Stimulated activated naive CD8-positive, alpha-beta T cell treated with anti-CD3 and anti-CD28 coated beads, Interleukin-15, Interleukin-2, amounts not matched to agents 100 U/mL and 50 U/mL, for 24 hours (primary cell): ENCODE measurements around the gene CFP.

Experiments
- ATAC-seq: fragments of 150-1000 bp; cut with Tn5 transposase; one replicate; pipeline ENCODE4 v1.10.0; 2021
- DNase-seq: peaks from one replicate; pipeline ENCODE4 v3.0.0; 2021

The CFP gene

DNA sequence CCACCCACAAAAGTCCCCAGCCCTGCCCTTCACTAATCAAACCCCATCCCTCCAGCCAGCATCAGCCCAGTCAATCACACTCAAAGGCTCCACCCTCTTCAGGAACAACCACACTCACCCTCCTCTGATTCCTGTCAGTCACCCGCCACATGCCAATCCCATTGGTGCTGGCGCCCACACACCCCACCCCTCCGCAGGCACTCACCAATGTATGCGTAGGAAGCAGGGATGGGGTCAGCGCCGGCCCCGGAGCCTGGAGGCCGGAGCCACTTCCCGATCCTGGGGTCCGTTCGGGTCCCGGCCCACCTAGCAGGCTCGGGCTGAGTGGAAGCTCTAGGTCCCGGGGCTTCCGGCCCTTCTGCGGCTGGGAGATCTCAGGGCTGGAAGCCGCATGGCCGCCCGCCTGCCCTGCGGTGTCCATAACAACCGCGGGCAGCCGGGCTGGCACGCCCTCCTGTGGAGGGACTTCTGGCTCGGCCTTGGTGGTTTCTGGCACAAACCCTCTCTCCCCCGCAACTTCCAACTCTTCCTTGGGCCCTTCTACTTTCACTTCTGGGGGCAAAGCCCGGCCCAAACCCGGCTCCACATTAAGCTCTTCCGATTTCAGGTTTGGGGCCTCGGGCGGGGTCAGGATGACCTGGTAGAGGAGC, 7.9 kb upstream of the CFP start:
- peak; percentile 37 for DNase-seq
- ATAC-seq: peak; percentile 62

DNA sequence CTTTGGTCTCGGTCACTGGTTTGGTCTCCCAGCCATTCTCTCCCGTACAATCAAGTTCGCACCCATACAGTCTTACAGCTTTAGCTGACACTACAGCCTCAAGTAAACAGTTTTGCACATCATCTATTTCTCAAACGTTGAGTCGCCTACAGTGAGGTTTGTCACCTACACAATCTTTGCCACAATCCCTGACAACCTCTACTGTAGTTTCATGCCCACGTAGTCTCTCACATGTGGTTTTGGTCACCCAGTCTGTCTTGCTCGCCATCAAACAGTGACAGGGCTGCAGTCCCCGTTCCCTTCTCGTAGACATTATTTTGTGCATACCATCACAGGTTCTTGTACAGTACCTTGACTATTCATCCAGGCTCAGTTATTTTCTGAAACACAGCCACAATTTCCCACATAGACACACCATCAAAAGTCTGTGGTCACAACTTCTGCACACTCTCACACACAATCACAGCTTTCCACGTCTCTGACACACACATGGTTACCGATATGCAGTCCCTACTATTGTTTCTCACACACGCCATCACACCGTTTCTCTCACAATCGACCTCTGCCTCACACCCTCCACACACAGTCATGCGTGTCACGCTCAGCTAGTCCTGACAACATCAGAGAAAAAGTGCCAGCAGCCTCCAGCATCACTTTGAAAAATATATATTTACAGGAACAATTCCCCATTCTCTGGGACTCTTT, 5.3 kb upstream of the CFP start:
- DNase-seq (peak; percentile 33), ATAC-seq (peak; percentile 80)

GRCh38 chrX:47633689-47634590, 4.2 kb upstream of the CFP start:
- no peak for ATAC-seq
- no peak for DNase-seq

DNA sequence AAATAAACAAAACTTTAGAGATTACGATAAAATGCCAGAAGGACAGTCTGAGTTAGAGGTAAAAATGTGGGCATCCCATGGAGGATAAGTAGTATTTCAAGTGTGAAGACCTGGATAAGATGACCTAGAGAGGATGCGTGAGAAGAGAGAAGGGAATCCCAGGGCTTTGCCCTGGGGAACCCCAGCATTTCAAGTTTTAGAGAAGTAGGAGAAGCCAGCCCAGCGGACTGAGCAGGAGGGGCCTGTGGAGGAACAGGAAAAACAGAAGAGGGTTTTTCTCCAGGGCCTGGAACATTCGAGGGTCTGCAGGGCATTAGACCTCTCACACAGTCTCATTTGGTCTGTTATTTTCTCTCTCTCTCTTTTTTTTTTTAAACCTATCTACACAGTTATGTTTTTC, 2.9 kb upstream of the CFP start:
- ATAC-seq (no peak), DNase-seq (no peak)

- ATAC-seq (no peak), DNase-seq (no peak)
Measured at GRCh38 chrX:47631676-47632075, 1.9 kb upstream of the CFP start.

DNA sequence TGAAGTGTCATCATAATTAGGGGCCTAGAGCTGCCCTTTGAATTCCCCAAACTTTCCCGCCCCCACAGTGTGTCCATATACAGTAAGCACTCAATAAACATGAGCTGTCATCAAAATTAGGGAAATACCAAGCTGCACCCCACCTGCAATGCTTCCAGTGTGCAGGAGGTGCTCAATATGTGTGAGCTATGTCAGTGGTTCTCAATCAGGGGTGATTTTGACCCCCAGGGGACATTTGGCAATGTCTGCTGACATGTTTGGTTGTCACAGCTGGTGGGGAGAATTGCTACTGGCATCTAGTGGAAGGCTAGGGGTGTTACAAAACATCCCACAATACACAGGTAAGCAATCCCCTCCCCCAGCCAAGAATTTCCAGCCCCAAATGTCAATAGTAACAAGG, 748 bp downstream of the CFP start:
- peak; percentile 14 for DNase-seq
- no peak for ATAC-seq

DNA sequence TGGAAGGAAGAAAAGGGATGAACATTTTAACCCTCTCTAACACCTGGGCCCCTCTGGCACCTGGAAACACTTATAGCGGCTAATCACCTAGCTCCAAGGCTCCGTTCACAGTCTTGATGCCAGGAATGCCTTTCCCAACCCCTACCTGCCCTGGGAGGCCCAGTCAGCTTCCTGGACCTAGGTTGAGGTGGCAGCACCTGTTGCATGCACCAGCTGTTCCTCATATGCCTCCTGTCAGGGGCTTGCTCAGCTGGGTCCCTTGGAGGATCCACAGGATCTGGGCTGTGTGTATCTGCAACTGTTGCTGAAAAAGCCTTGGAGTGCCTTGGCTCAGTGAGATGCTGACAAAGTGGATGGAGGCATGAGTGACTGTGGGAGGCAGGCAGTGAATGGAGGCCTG, 4.4 kb downstream of the CFP start:
- ATAC-seq (no peak), DNase-seq (no peak)

DNA sequence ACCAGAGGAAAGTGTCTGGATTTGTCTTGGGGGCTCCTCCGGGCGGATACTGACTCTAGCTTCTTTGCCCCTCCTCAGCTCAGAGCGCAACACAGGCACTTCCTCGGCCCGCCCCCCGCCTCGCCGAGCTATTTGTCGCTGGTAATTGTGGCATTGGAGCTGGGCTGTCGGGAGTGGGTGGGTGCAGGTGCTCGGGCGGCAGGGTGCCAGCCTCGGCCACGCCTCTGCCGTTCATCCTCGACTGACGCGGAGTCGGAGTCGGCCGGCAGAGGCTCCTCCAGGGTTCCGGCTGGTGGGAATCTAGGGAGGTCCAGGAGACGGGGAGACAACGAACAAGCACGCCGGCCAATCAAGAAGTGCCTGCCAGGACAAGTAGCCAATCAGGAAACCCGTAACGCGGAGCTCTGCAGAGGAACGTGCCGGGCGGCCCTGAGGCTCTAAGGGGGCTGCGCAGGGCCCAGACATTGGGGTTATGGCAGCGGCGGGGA, 6.1 kb downstream of the CFP start:
- DNase-seq: peak; percentile 39
- peak; percentile 60 for ATAC-seq

DNA sequence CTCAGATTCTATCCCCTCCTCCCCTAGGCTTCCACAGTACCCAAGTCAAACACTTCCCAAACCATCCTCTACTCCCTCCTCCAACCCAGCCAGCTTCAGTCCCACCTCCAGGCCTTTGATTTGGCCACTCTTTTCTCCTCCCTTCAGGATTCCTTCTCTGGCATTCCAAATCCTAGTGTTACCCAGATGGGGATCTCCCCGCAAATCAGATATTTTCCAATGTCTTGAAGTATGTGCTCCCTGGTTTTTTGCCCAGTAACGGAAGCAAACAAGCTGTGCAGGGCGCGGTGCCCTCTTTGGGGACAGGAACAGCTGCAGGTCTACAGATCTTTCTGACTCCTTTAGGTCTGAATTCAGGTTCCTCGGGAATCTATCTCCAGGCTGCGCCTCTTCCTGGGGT, 7.9 kb downstream of the CFP start:
- no peak for ATAC-seq
- no peak for DNase-seq

- ATAC-seq (no peak), DNase-seq (no peak)
Measured at GRCh38 chrX:47620303-47620685, 9.4 kb downstream of the CFP start.

DNA sequence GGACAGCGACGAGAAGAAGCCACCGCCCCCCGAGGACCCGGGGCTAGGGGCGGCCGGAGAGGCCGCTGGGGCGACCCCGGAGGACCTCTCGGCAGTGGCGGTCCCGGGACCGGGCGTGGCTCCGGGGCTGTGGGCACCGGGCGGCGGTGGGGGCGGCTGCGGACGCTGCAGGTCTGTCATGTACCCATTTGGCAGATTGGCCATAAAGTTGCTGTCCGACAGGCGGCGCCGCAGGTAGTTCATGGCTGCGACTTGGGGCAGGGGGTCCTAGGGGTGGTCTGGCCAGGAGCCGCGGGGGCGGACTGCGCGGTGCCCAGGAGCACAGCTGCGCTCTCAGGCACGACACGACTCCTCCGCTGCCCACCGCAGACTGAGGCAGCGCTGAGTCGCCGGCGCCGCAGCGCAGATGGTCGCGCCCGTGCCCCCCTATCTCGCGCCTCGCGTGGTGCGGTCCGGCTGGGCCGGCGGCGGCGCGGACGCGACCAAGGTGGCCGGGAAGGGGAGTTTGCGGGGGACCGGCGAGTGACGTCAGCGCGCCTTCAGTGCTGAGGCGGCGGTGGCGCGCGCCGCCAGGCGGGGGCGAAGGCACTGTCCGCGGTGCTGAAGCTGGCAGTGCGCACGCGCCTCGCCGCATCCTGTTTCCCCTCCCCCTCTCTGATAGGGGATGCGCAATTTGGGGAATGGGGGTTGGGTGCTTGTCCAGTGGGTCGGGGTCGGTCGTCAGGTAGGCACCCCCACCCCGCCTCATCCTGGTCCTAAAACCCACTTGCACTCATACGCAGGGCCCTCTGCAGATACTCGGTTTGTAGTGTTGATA, 10.0 kb downstream of the CFP start, which contains the start of gene SYN1:
Gene SYN1 (minus strand): TSS at position 372 of the 817 bp plus-strand sequence. CDS start 129 bp downstream, at position 243.
- ATAC-seq: peak; percentile 74
- DNase-seq: peak; percentile 82

DNA sequence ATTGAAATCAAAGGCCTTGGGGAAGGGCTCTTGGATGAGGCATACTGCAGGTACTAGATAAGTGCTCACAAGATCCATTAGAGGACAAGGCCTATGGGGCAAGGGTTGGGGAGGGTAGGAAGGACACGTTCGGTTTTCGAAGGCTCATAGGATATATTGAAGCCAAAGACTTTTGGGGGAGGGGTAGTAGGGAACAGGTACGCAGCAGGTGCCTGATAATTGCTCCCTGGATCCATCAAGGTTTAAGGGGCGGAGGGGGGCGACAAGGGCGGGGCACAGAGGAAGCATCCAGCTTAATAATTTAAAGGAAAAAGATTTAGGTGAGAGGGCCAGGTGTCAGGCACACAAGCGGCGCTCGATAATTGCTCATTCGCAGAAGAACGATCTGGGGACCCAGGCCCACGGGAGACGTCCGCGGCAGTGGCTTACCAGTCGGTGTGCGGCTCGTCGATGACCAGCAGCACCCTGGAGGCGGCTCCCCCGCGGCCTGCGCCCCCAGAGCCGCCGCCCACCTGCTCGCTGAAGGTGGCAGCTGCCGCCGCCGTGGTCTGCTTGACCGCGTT, 10.7 kb downstream of the CFP start:
- ATAC-seq (no peak), DNase-seq (no peak)

DNA sequence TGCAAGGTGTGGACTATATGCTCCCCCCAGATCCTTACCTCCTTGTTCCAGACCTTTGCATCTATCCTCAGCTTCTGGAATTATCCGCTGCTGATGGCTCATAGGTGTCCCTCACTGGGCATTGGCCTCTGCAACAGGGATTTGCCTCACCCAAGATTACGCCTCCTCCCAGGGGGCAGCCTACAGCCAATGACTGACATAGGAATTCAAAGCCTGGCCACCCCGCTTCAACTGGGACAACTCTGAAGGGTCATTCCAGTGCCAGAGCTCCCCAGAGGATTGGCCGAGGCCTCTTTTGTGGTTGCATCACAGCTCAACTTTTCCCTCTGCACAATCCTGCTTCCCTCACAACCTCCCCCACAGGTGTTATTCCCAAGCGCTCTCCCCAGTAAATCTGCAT, 15.1 kb downstream of the CFP start:
- no peak for DNase-seq
- ATAC-seq: no peak

DNA sequence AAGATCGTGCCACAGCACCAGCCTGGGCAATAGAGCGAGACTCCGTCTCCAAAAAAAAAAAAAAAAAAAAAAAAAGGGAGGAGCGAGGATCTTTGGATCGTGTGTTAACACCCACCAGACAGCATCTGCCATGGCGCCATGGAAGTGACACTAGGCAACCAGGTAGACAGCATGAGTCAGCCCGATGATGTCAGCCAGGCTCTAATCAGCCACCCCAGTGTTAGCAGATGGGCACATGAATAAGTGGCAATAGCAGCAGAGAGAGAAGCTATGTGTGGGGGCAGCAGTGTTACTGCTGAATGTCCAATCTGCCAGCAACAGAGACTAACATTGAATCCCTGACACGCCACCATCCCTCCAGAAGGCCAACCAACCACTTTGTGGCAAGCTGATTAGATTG, 16.6 kb downstream of the CFP start:
- DNase-seq (no peak), ATAC-seq (no peak)

- no peak for DNase-seq
- no peak for ATAC-seq
Measured at GRCh38 chrX:47612418-47612817, 17.3 kb downstream of the CFP start.

DNA sequence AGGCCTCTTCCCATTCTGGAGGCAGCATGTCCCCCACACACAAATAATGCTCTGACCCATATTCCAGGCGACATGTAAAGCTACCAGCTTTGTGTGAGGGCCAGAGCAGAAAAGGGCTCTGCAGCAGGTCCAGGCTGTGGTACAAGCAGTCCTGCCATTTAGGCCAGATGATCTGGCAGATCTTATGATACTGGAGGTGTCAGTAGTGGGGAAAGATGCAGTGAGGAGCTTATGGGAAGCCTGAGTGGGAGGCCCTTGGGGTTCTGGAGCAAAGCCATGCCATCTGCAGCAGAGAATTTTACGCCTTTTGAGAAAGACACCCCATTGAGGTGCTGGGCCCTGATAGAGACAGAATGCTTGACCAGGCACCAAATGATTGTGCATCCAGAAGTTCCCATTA, 17.8 kb downstream of the CFP start:
- ATAC-seq: no peak

GRCh38 chrX:47611489-47611888, 18.2 kb downstream of the CFP start:
- DNase-seq (no peak), ATAC-seq (no peak)

More for the DNA sequence above, 17.8 kb downstream of the CFP start:
- no peak for DNase-seq

DNA sequence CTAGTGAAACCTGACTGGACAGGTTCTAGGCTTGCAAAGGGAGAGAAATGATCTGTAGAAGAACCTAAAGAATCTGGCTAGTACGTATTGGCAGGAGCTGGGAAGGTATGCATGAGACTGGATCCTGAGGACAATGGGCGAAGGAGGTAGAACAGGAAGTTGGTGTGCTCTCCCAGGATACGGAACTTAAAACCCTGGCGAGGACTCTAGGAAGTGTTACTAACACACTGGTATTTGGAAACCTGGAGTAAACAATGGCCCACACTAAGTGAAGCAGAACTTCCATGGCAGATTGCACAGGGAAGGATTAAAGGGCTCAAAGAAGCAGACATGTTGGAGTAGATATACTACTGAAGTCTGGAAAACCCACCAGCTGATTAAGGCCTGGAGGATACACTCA, 19.2 kb downstream of the CFP start:
- no peak for ATAC-seq
- DNase-seq: no peak

DNA sequence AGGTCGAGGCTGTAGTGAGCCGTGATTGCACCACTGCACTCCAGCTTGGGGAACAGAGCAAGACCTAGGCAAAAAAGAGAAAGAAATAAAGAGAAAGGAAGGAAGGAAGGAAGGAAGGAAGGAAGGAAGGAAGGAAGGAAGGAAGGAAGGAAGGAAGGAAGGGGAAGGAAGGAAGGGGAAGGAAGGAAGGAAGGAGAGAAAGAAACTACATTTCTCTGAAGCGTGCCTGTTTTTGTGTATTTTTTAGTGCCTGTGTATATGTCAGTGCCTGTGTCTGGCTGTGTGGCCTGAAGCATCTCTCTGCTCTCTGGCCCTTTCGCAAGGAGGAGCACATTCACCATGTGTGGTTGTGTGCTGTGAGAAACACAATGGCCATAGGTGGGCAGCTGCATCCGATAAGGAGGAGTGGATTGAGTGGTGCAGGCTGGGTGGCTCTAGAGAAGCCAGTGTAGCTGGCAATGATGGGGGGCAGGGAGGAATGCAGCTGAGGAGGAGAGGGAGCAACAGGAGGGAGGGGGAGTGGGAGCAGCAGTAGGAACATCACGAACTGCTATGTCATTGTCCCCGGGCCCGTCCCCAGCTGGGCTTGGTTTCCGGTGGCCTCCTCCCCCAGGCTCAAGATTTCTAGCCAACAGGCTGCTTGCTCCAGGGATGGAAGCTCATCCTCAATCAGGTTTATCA, 21.5 kb downstream of the CFP start:
- no peak for DNase-seq
- no peak for ATAC-seq

- no peak for DNase-seq
- no peak for ATAC-seq
Measured at GRCh38 chrX:47607091-47607490, 22.6 kb downstream of the CFP start.

GRCh38 chrX:47605024-47605423, 24.7 kb downstream of the CFP start:
- ATAC-seq: no peak
- DNase-seq: no peak
